Stimulated activated CD4-positive, alpha-beta T cell treated with anti-CD3 and anti-CD28 coated beads, Interleukin-15, amount 100 ng/mL, for 1 hour (primary cell): ENCODE data around the gene GRIK4.
"Not testable (repeated sequence)": the region's sequence is repeated elsewhere in the genome, so short reads cannot be mapped to it uniquely, and the experiment has no call there.

Experiments used
- DNase-seq, 2 donors: peaks; one replicate each; pipeline ENCODE4 v3.0.0-alpha.2; 2020; ENCODE audit warnings: low read depth in 1 of 2, low spot score in 1 of 2

The GRIK4 gene

DNA sequence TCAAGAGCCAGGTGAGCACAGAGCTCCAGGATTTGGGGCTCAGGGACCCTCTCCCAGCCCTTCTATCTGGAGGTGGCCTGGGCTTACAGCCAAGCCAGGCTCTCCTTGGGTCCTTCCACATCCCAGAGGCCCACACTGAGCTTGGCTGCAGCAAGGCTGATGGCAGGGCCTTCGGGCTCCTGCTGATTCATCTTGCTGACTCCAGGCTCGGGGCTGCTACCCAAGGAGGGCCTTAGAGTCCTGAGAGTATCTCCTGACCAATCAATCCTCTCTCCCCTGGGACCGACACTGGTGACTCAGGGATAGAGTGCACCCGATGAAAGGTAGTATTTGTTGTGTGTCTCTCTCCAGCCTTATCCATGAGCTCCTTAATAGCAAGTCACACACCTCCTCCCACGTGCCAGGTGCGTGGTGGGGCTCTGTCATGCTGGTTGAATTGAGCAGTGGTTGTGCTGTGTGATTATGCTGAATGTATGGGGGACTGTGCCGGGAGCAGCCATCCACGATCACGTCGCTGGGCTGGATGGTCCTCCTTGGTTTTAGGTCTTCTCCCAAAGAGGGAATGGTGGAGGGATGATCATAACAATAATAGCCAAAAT lies 62.3 kb downstream of the GRIK4 start:
- DNase-seq, result no peak

DNA sequence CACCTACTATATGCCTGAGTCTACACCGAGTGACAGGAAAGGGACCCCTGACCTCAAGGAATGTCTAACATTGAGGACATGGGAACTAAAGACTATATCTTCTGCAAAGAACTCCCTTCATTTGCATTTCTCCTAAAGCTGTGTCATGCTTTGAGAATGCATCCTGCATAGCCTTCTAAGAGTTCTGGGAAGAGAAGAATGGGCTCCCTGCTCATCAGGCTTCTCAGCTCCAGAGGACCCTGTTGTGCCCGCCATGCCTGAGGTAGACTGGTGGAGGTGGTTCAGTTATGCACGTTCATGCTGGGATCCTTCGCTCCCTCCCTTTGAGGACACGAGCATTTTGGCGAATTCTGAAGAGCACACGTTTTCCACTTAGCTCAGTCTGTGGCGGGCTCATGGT lies 63.3 kb downstream of the GRIK4 start:
- no peak for DNase-seq

DNA sequence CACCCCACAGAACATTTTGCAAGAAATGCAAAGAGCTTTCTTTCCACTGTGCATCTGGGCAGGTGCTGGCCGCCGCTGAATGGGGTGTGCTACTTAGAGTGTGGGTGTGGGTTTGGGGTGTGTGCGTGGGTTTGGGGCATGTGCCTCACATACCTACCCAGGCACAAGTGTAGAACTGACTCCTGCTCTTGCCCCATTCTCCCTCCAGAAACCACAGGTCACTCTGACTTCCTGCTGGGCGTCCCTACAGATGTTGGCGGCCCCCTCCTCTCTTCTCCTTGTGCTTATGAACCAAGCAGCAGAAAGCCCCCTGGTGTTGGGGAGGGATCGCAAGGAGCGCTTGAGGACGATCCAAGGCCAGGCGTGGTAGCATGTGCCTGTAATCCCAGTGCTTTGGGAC lies 63.9 kb downstream of the GRIK4 start:
- DNase-seq, result no peak

DNA sequence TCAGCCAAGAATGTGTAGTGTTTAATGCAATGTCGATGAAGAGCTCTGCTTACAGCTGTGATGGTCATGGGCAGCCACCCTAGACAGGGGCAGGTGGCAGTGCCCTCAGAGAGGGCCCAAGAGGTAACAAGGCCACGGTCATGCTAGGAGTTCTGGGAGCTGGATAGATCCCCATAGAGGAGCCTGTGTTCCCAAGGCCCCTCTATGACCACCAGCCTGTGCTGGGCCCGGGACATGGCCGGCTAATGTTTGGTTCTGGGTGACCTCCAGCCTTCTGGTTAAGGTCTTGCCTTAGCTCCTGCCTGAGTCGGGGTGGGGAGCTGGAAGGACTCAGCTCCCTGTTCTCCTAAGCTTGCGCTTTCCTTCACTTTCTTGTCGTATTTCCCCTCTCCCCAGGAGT lies 65.1 kb downstream of the GRIK4 start:
- DNase-seq, result no peak

DNA sequence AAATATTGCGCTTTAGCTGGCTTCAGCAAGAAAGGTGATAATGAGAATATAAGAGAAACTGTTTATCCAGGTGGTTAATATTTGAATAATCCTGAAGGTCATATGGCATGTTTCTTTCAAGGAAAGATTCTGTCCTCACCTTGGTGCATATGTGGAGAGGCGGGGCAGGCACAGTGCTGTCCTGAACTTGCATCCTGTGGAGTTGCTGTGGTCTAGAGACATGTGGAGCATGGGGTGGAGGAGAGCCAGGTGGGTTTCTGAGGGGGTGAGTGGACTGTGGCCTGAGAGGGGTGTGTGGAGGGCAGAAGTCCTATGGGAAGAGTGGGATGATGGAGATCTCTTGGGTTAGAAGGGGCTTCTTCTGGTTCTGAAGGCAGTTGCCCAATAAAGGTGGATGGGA lies 65.5 kb downstream of the GRIK4 start:
- no peak for DNase-seq

DNA sequence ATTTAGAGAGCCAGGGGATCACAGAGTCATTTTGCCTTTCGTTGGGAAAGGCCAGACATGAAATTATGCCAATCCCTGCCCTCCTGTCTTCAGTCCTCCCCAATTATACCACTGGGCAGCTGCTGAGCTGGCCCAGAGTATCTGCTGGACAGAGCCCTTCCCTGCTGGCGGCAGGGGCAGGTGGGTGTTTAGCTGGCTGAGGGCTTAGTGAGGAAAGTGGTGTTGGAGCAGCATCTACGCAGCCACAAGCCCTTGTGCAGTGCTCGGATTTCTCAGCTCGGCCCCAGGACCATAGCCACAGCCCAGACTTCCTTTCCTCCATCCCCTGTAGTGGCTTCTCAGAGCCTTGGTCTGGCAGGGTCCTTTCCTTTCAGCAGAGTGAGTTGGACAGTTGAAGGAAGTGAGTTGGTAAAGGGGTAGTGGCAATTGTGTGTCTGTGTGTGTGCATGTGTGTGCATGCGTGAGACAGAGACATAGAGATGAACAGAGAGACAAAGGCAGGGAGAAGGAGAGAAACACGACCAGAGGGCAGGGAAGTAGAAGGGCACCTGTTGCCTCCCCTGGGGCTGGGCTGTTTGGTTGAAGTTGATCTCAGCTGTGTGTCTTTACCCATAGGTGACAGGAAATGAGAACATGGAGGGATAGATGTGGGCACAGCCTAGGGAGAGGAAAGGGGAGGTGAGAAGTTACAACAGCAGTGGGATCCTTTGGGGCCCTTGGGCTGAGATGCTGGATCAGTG lies 66.2 kb downstream of the GRIK4 start:
- no peak for DNase-seq

DNA sequence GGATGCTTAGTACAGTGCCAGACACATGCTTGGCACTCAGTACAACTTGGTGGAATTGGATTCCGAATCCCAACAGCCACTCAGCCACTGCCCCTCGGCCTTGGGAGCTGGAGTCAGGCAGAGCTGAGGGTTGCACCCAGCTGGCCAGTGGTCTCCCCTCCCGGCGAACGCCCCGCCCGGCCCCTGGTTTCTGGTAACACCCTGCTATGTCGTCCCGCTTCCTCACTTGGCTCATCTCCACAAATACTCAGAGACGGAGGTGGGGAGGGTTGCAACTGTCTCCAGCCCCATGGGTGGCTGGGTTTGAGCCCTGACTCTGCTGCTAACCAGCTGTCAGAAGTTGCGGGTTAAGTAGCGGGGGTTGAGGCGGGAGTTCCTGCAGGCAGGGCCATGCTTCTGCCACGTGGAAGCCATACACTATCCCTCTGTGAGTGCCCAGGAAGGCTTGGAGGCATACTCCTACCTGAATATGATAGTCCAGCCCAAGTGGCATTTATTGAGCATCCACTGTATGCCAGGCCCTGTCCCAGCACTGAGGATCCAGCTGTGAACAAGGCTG lies 67.1 kb downstream of the GRIK4 start:
- no peak for DNase-seq

DNA sequence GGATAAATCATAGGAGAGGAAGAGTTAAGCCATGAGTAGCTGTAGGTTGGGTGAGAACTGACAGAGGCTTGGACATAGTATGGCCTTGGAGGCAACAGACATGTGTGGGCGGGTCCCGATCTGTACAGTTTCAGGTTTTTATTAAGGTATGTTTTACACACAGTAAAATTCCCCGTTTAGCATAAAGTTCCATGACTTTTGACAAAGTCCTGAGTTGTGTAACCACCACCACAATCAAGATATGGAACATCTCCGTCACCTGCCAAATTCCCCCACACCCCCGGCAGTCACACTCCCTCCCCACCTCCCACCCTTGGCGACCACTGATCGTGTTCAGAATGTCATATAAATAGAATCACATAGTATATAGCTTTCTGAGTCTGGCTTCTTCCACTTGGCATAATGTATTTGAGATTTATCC lies 68.1 kb downstream of the GRIK4 start:
- DNase-seq, result no peak

DNA sequence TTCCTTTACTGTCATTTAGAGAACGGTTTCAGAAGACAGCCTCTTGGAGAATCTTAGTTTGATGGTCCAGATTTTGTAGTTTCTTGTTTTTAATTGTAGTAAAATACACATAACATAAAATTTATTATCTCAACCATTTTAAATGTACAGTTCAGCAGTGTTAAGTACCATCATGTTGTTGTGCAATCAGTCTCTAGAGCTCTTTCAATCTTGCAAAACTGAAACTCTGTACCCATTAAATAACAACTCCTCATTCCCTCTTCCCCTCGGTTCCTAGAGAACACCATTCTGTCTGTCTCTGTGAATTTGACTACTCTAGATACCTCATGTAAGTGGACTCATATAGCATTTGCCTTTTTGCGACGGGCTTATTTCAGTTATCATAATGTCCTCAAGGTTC lies 69.8 kb downstream of the GRIK4 start:
- DNase-seq, result no peak

DNA sequence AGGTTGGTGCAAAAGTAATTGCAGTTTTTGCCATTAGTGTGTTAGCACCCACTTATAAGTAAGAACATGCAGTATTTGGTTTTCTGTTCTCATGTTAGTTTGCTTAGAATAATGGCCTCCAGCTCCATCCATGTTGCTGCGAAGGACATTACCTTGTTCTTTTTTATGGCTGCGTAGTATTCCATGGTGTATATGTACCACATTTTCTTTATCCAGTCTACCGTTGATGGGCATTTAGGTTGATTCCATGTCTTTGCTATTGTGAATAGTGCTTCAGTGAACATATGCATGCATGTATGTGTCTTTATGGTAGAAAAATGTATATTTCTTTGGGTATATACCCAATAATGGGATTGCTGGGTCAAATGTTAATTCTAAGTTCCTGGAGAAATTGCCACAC lies 71.0 kb downstream of the GRIK4 start:
- DNase-seq, result not testable (repeated sequence)

DNA sequence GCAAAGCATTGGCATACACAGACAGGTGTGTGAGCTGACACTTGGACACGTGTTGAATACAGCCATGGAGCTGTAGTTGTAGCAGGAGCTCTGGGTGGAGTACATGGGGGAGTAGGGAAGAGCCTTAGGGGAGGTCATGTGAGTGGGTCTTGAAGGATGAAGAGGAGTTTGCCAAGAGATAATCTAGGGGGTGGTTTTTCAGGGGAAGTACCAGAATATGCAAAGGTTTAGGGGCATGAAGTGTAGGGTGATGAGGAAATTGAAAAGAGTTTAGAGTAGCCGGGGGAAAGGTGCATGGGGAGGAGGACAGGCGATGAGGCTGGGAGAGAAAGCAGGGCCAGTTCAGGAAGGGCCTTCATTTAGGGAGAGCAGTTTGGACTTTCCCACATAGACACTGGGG lies 74.5 kb downstream of the GRIK4 start:
- DNase-seq, result no peak

DNA sequence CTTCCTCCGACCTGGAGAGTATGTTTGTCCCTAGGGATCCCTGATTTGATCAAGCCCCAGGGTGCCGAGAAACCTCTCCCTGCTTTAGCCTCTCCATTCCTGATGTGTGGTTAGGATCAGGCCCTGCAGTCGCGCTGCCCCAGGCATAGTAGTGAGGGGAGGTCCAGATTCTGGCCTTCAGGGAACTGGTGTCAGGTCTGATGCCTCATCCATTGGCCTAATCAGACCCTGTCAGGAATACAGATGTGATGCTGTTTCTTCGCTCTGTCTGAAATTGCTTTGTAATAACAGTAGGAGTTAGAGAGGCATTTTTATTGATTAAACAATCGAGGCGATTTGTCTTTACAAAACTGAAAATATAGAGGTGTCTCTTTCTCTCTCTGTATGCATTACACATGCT lies 75.2 kb downstream of the GRIK4 start:
- no peak for DNase-seq

DNA sequence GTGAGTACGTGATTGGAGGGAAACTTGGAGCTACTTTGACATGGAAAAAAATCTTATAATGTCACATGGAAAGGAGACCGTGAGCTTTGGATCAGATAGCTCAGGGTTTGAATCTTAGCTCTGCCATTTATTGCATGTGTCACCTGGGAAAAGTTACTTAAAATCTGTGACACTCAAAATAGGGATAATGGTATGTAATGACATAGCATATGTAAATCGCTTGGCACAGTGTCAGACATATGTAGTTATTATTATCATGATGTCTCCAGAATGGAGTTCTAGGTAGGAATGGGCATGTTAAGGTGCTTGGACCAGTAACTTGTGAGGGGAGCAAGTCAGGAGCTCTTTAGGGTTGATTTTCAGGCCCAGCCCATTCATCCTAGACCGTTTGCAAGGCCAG lies 75.8 kb downstream of the GRIK4 start:
- no peak for DNase-seq

DNA sequence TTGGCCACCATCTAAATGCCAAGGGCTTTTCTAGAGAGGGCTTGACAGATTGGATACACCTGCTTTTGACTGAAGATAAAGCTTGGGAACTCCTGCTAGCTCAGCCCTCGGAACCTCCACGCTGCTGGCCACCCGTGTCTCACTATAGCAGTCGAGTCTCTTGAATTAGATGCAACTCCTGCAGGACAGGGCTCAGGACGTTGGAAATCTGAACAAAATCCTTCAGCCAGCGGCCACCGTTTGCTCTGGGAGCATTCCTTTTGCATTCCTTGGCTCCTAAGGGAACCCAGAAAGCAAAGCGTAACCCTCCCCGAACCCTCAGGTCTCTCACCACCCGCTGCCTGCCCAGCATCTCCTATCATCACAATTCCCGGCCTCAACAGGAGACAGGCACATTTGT lies 77.8 kb downstream of the GRIK4 start:
- no peak for DNase-seq

DNA sequence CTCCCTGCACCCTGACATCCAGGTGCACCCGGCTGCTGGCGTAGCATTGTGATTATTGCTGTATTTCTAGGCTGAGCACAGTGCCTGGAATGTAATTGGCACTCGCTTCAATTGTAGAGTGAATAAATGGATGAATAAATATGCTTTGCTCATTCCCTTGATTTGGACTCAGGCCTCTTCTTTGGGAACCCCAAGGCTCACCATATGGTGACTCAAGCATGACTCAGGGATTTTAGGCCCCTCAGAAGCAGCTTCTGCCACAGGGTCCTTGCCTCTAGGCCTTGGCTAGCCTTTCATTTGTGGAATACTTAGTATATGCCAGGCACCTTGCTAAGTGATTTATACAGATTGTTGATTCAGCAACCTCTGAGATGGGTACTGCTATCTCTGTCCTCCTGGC lies 78.9 kb downstream of the GRIK4 start:
- no peak for DNase-seq

DNA sequence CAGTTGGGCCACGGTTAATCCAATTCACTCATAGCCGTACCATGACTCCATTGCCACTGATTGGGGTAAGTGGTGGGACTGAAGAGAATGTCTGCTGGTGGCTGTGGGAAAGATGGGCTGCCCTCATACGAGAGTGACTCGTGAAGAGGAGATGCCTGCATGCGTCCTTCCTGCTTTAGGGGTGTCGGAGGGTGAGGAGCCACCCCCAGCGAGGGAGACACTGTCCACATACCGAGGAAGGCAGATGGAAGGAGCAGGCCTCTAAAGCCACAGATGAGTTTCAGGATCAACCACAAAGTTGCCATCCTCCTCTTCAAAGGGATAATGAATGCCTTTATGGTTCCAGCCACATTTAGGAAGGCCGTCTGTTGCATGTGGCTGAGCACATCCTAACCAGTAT lies 83.2 kb downstream of the GRIK4 start:
- DNase-seq, result no peak

DNA sequence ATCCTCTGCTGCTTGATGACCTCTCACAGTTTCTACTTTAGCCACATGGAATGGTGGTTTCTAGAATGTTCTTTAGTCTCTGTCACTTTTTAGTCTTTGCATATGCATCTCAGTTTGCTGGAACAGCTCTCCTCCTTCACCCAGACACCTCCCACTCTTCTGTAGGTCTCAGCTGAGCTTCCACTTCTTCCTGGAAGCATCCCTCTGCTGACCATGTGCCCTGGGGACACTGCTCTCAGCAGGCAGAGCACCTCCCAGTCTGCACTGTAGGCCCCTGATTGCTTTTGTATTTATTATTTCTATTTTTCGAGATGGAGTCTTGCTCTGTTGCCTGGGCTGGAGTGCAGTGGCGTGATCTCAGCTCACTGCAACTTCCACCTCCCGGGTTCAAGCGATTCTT lies 84.0 kb downstream of the GRIK4 start:
- DNase-seq, result no peak

DNA sequence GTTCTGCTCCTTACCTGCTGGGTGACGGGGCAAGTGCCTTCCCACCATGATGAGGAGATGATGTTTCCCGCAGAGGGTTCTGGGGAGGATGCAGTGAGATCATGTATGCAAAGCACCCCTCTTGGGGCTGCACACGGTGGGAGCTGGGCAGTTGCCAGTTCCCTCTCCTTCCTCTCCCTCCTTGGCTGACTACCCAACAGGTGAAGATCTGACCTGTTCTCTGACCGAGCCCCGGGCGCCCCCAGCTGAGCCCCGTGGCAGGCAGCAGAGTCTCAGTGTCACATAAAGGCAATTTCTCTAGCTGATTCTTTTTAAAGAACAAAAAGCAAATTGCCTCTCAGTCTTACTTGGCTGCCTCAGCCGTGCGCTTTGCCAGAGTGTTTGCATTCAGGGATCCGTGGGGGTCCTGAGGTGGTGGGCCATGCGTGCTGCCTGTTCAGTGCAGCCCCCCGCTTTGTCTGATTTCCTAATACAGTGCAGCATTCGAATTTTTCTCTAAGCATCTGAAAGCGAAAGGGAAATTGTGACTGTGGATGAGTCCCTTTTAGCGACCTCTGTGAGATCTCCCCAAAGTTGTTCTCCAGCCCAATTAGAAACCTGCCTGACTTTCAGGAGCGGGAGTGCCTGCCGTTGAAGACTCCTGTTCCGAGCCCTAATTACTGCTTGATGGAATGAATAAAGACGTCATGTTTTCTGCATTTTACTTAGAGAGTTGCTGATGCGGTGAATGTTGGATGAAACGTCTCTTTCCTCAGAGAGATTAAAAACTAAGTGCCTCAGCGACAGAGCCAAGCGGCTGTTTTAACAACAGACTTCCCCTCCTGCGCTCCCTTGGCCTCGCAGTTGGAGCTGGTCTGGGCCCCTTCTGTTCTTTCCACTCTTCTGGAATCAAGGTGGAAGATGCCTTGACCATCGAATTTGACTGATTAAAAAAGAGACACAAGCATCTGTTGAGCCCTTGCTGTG lies 86.0 kb downstream of the GRIK4 start:
- DNase-seq, result no peak

DNA sequence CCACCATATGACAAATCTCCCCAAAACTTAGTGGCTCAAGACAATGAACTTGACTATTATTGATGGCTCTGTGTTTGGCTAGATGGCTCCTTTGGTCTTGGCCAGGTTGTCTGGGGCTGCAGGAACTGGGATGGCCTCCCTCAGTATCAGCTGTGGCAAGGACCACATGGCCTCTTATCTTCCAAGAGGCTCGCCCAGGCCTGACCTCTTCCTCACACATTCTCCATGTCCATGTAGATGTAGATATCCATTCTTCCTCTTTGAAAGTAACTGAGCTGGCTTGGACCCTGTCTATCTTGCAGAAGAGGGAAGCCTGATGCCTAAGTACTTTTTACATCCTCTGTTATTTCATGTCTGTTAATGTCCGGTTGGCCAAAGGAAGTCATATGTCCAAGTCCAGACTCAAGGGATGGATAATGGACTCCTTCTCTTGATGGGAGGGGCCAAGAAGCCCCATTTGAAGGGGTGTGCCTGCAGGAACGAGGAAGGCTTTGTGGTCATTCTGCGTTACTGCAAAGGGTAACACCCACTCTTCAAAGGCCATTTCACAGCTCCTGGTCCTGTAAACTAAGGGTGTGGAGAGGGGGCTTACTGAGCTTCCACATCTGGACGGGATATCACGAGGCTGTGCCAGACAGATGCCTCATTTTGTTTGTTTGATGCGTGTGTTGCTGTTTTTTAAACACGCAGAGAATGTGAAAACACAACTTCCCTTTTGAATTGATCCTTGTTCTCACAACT lies 87.1 kb downstream of the GRIK4 start:
- DNase-seq, result no peak

DNA sequence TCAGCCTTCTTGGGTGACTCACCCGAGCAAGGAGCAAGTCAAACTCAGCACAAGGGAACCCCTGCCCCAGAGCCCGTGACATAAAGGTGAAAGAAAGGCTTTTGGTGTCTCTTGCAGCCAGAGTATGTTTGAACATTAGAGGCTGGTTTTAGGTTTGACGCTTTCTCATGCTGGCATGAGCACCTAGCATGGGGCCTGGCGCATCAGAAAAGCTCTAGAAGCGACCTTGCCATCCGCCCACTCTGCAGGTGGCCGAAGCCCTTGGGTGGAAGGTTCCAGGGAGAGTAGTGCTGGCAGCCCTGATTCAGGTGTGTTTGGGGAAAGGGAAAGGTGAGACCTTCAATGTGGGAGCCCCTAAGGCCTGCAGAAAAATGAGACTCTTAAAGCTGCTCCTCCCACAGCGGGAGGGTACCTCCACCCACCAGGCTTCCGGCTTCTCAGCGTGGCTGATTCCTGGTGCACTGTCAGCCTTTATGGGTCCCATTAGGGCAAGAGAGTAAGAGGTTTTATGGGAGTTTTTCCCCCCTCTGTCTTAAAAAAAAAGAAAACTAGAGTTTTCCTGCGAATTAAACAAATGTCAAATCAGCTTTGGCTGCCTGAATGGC lies 88.4 kb downstream of the GRIK4 start:
- no peak for DNase-seq

DNA sequence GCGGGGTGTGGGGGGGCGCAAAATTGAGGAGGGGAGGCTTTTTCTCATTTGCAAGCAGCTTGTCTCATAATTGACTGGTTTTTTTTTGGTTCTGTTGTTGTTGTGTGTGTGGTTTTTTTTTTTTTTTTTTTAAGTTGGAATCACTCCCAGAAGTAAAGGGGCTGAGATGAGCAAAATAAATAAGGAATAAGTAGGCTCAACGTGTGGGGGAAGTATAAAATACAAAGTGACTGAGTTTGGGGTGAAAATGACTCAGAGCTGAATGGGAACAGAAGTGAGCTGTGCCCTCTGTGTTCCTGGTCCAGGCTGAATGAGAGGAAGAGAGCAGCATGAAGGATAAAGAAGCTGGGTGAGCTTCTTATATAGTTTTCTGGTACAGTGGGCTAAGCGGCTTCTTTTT lies 90.0 kb downstream of the GRIK4 start:
- DNase-seq, result no peak
